Measurements from ENCODE around the gene ACOXL. TPM values are rescaled to one million over a fixed set of nuclear protein-coding genes. Genes with fewer than 3 reads are reported as not detected.
"Not testable (repeated sequence)": the region's sequence is repeated elsewhere in the genome, so short reads cannot be mapped to it uniquely, and the experiment has no call there.

ACOXL gene
- total and polyA plus RNA-seq, 9 of the 15 experiments (the other 6 are each of a cell fraction or from before 2014, with no cell fraction given) = 0.31 to 0.56 TPM; not detected in 7

DNA sequence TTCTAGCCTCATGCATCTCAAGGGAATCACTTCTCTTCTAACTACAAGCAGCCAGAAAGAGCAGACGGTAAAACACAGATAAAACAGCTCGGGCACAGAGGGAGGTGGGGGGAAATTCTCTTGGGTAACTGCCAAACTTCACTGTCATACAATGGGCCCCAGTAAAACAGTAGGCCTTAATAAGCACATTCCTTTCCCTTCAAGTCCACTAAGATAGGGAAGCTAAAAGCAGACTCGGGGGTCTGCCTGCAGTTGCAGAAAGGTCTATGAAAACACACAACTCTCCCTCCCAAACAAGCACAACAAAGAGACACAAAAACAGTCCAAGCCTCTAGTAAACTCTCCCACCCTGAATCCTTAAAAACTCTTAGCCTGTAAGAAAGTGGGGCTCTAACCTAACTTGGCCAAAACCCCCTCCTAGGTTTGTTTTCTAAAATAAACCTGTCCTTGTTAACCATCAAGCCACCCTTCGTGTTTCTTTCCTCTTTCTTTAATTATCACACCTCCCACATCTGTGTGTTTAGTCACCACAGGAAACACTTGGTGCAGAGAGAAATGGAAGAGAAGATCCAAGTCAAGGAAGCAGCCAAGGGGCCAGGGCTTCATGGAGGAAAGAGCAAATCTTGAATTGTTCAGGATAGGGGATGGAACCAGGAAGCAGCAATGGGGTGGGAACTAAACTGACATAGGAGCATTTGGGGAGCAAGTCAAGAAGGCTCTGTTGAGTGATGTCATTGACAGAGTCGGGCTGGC lies 37.1 kb upstream of the ACOXL start (continued):
- TF ChIP-seq, protein P1, sequence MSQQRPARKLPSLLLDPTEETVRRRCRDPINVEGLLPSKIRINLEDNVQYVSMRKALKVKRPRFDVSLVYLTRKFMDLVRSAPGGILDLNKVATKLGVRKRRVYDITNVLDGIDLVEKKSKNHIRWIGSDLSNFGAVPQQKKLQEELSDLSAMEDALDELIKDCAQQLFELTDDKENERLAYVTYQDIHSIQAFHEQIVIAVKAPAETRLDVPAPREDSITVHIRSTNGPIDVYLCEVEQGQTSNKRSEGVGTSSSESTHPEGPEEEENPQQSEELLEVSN (IDR thresholded peaks at IDR 0.05; ENCODE audit: borderline replicate concordance in 1 of 2, extremely low read depth in 1 of 2, insufficient read depth in 1 of 2, insufficient read length in 1 of 2, low read depth in 1 of 2, low read length in 1 of 2, poor library complexity in 1 of 2, severe bottlenecking in 1 of 2) = peak in 1 of 2 experiments; percentile 0
- TF ChIP-seq ATF7 (IDR thresholded peaks at IDR 0.05) = peak; percentile 41; the same call in 1 of the 2 replicates
- TF ChIP-seq TEAD4 (IDR thresholded peaks at IDR 0.05; ENCODE audit: low read length) = peak; percentile 51
- TF ChIP-seq TEAD4 (CRISPR knock-in tag; IDR thresholded peaks at IDR 0.05; ENCODE audit: borderline replicate concordance) = not testable (repeated sequence)
- peak; percentile 38; the same call in 1 of the 2 replicates for TF ChIP-seq ZNF316 (IDR thresholded peaks at IDR 0.05)
- peak; percentile 97 for TF ChIP-seq NFIC (IDR thresholded peaks at IDR 0.05)
- peak; percentile 67 for TF ChIP-seq VEZF1 (CRISPR knock-in tag; IDR thresholded peaks at IDR 0.05)
- peak; percentile 74 for TF ChIP-seq SMARCA4 (IDR thresholded peaks at IDR 0.05)
- peak; percentile 53; the same call in 1 of the 2 replicates for TF ChIP-seq TRIM28 (IDR thresholded peaks at IDR 0.05)
- TF ChIP-seq EHMT2 (IDR thresholded peaks at IDR 0.05) = peak; percentile 58
- peak; percentile 89; the same call in 1 of the 2 replicates for TF ChIP-seq NFRKB (IDR thresholded peaks at IDR 0.05; ENCODE audit: low read depth)
- 0 out of 2 replicates have a peak, but pooled peaks have one; percentile 20 for TF ChIP-seq ZNF583 (CRISPR knock-in tag; IDR thresholded peaks at IDR 0.05)
- TF ChIP-seq TAL1 (IDR thresholded peaks at IDR 0.05) = peak; percentile 44; the same call in 1 of the 2 replicates
- TF ChIP-seq, protein P2, sequence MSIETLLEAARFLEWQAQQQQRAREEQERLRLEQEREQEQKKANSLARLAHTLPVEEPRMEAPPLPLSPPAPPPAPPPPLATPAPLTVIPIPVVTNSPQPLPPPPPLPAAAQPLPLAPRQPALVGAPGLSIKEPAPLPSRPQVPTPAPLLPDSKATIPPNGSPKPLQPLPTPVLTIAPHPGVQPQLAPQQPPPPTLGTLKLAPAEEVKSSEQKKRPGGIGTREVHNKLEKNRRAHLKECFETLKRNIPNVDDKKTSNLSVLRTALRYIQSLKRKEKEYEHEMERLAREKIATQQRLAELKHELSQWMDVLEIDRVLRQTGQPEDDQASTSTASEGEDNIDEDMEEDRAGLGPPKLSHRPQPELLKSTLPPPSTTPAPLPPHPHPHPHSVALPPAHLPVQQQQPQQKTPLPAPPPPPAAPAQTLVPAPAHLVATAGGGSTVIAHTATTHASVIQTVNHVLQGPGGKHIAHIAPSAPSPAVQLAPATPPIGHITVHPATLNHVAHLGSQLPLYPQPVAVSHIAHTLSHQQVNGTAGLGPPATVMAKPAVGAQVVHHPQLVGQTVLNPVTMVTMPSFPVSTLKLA (conservative IDR thresholded peaks at IDR 0.05) = peak; percentile 35 to 39; a peak in 1 of 4 replicates
- TF ChIP-seq, protein P3, sequence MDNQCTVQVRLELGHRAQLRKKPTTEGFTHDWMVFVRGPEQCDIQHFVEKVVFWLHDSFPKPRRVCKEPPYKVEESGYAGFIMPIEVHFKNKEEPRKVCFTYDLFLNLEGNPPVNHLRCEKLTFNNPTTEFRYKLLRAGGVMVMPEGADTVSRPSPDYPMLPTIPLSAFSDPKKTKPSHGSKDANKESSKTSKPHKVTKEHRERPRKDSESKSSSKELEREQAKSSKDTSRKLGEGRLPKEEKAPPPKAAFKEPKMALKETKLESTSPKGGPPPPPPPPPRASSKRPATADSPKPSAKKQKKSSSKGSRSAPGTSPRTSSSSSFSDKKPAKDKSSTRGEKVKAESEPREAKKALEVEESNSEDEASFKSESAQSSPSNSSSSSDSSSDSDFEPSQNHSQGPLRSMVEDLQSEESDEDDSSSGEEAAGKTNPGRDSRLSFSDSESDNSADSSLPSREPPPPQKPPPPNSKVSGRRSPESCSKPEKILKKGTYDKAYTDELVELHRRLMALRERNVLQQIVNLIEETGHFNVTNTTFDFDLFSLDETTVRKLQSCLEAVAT (IDR thresholded peaks at IDR 0.05) = peak; percentile 29 to 63; a peak in 1 of 4 replicates
- peak; percentile 78 for TF ChIP-seq CBFA2T3 (IDR thresholded peaks at IDR 0.05)
- TF ChIP-seq, protein P4, sequence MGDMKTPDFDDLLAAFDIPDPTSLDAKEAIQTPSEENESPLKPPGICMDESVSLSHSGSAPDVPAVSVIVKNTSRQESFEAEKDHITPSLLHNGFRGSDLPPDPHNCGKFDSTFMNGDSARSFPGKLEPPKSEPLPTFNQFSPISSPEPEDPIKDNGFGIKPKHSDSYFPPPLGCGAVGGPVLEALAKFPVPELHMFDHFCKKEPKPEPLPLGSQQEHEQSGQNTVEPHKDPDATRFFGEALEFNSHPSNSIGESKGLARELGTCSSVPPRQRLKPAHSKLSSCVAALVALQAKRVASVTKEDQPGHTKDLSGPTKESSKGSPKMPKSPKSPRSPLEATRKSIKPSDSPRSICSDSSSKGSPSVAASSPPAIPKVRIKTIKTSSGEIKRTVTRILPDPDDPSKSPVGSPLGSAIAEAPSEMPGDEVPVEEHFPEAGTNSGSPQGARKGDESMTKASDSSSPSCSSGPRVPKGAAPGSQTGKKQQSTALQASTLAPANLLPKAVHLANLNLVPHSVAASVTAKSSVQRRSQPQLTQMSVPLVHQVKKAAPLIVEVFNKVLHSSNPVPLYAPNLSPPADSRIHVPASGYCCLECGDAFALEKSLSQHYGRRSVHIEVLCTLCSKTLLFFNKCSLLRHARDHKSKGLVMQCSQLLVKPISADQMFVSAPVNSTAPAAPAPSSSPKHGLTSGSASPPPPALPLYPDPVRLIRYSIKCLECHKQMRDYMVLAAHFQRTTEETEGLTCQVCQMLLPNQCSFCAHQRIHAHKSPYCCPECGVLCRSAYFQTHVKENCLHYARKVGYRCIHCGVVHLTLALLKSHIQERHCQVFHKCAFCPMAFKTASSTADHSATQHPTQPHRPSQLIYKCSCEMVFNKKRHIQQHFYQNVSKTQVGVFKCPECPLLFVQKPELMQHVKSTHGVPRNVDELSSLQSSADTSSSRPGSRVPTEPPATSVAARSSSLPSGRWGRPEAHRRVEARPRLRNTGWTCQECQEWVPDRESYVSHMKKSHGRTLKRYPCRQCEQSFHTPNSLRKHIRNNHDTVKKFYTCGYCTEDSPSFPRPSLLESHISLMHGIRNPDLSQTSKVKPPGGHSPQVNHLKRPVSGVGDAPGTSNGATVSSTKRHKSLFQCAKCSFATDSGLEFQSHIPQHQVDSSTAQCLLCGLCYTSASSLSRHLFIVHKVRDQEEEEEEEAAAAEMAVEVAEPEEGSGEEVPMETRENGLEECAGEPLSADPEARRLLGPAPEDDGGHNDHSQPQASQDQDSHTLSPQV (IDR thresholded peaks at IDR 0.05) = peak; percentile 91
- TF ChIP-seq NCOR1 (IDR thresholded peaks at IDR 0.05) = peak; percentile 72
- 0 out of 4 replicates have a peak, but pooled peaks of 1 of the 2 experiments have one; percentile 21 for TF ChIP-seq ARNT (IDR thresholded peaks at IDR 0.05)

Measured in K562 (cell line).